GM19043 (cell line): ENCODE data around the gene ZNF354C.

ENCODE experiments used
- ATAC-seq: cut with Tn5 transposase; IDR thresholded peaks from one replicate; pipeline ENCODE4 v1.9.1; 2021; ENCODE audit warnings: low read depth; ENCODE audit not compliant: unreplicated experiment

The ZNF354C gene

GRCh38 chr5:179126506-179126991 is 66.4 kb downstream of the ZNF354C start:
- no peak for ATAC-seq

GRCh38 chr5:179127136-179128040 is 67.2 kb downstream of the ZNF354C start:
- ATAC-seq: no peak

DNA sequence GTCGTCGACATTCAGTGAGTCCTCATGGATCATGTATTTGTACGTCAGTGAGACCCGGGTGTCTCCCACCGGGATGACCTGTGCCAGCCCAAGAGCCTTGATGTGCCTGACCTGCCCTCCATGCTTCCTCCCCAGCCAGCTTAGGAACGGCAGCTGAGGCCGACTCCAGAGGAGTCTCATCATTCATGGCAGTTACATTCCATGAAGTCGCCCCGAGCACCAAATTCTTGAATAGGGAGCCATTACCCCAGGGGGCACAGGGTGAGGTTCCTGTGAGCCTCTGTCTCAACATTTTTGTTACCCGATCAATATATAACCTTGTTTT is 67.8 kb downstream of the ZNF354C start:
- no peak for ATAC-seq

- ATAC-seq: no peak
Observed at GRCh38 chr5:179128976-179129375, 68.8 kb downstream of the ZNF354C start.

- no peak for ATAC-seq
Observed at GRCh38 chr5:179129607-179130071, 69.5 kb downstream of the ZNF354C start.

- no peak for ATAC-seq
Observed at GRCh38 chr5:179130101-179130681, 70.0 kb downstream of the ZNF354C start.

DNA sequence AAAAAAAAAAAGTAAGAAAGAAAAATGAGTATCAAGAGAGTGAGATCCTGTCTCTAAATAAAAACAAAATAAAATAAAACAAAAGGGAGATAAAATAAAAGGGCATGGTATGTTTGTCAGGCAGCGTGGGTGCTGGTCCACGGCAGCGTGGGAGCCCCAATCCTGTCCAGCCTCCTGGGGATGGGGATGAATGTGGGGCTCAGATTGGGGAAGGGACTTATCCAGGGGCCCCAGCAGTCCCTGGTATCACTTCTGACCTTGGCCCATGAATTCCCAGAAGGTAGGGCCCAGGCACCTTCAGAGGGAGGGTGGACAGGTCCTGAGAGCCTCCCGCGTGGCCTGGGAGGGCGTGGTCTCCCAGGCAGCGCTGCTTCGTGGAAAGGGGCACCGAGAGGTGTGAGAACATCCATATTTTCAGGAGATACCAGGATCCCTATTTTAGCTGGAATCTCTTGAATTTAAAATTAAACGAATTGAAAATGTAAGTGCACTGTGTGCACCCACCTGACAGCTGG is 71.2 kb downstream of the ZNF354C start:
- ATAC-seq: no peak

GRCh38 chr5:179131886-179132585 is 71.9 kb downstream of the ZNF354C start:
- no peak for ATAC-seq

DNA sequence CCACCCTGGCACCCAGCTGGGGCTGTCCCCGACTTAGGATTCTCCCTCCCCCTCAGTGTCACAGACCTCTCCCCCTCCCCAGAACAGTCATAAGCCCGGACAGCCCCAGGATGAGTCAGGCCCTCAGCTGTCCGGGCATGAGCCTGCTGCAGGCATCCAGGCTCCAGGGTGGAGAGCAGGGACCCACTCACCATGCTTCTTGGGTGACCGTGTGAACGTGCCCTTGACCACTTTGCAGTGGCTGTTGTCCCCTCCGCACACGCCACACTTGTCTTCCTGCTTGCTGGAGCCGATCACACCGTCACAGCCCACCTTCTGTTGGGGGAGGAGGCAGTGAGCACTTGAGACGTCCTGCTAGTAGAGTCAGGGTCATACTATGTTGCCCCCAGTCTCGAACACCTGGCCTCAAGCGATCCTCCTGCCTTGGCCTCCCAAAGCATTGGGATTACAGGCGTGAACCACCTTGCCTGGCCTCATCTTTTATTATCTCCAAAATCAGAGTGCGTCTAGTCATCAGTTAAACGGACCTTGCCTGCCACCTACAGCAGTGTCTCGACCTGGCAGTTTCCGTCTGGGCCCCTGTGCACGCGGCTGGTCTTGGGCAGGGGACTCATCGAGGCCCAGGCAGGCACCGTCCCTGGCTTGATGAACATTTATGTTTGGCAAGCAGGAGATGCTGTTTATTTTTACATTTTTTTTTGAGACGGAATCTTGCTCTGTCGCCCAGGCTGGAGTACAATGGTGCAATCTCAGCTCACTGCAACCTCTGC is 72.6 kb downstream of the ZNF354C start:
- no peak for ATAC-seq
